Amygdala (tissue), 56 donors: ENCODE data around the gene GATC.
A peak's percentile ranks its signal among the peaks of the same experiment; 100 is the strongest.

ENCODE experiments used
- DNase-seq, 56 donors: peaks; one replicate each; lab custom pipeline; 2025; lab: John Stamatoyannopoulos, UW

GATC gene

GRCh38 chr12:120445911-120446843 lies at the start of gene GATC, which contains the start of gene TRIAP1:
Gene GATC (plus strand): TSS chr12:120446444. CDS start chr12:120446481, 37 bp downstream.
Gene TRIAP1 (minus strand): TSS chr12:120446384. CDS start chr12:120446372, 12 bp downstream.
- peak; percentile 7 to 89 (median 73) for DNase-seq

- DNase-seq, result peak in 37 of 56 donors; percentile 3 to 65 (median 27)
These were observed 48.3 kb upstream of the GATC start for GRCh38 chr12:120397824-120398540.

GRCh38 chr12:120399531-120399930 lies 46.7 kb upstream of the GATC start:
- DNase-seq, result no peak

GRCh38 chr12:120402217-120402616 lies 44.0 kb upstream of the GATC start:
- peak in 18 of 56 donors; percentile 0 to 45 (median 8) for DNase-seq

GRCh38 chr12:120403869-120404268 lies 42.4 kb upstream of the GATC start:
- no peak for DNase-seq

GRCh38 chr12:120404271-120404670 lies 42.0 kb upstream of the GATC start:
- no peak for DNase-seq

GRCh38 chr12:120406069-120406468 lies 40.2 kb upstream of the GATC start:
- no peak for DNase-seq

GRCh38 chr12:120406553-120406952 lies 39.7 kb upstream of the GATC start:
- DNase-seq, result no peak

- no peak for DNase-seq
These were observed 37.5 kb upstream of the GATC start for GRCh38 chr12:120408771-120409170.

GRCh38 chr12:120412421-120412820 lies 33.8 kb upstream of the GATC start:
- DNase-seq, result no peak

- peak in 41 of 56 donors; percentile 4 to 77 (median 29) for DNase-seq
These were observed 32.1 kb upstream of the GATC start for GRCh38 chr12:120413901-120414695.

GRCh38 chr12:120416490-120417216 lies 29.6 kb upstream of the GATC start:
- DNase-seq, result no peak

GRCh38 chr12:120417917-120418580 lies 28.2 kb upstream of the GATC start:
- no peak for DNase-seq

- DNase-seq, result no peak
These were observed 24.5 kb upstream of the GATC start for GRCh38 chr12:120421701-120422100.

- DNase-seq, result no peak
These were observed 23.3 kb upstream of the GATC start for GRCh38 chr12:120422892-120423456.

GRCh38 chr12:120425797-120426196 lies 20.4 kb upstream of the GATC start:
- no peak for DNase-seq

GRCh38 chr12:120428597-120429229 lies 17.5 kb upstream of the GATC start:
- no peak for DNase-seq

GRCh38 chr12:120429368-120429767 lies 16.9 kb upstream of the GATC start:
- DNase-seq, result no peak
